ENCODE results near the gene GIGYF2.

The GIGYF2 gene

DNA sequence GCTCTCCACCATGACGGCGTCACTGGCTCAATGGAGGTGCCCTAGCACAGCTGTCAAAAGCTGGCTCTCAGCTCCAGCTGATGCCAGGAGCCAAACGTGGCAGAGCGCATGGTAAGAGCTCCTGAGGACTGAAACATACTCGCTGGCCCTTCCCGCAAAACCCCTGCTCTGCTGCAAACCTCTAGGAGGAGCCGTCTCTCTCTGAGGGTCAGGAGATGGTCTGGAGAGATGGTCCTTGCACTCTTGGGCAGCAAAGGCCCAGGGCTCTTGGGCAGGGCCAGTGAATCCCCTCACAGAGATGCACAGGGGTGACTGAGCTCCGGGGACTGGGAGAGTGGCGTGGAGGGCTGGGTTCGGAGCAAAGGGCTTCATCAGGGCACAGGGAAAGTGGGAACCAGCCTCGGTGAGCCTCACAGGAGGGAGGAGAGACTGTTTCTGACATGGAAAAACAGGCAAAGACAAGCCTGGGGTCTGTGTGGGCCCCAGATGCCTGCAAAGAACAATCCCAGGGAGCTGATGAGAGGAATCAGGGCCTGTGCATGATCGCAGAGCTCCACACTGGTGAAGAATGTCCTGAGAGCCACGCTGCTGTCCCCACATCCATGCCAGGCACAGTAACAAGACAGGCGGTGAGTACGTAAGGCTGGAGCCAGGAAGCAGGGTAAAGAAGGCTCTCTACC lies 190.2 kb downstream of the GIGYF2 start:
- Histone ChIP-seq H3K27me3 (replicated peaks; ENCODE audit: control insufficient read depth, insufficient read depth, low read length, poor library complexity, severe bottlenecking) (peaks cover 7% of the 10 kb centered on the region), H3K4me1 (ENCODE audit: control insufficient read depth, insufficient read depth, low read length, poor library complexity, severe bottlenecking) (no peaks in the 10 kb centered on the region), H3K4me3 (ENCODE audit: insufficient read depth, low read depth, low read length, poor library complexity, severe bottlenecking) (no peak overlapping the region), H3K36me3 (ENCODE audit: control insufficient read depth, insufficient read depth, low read length) (no peaks in the 10 kb centered on the region), H3K9me3 (ENCODE audit: control insufficient read depth, low read length) (no peaks in the 10 kb centered on the region), H3K27ac (ENCODE audit: insufficient read depth, low read length, poor library complexity, severe bottlenecking) (no peak overlapping the region)
- DNase-seq = no peak

DNA sequence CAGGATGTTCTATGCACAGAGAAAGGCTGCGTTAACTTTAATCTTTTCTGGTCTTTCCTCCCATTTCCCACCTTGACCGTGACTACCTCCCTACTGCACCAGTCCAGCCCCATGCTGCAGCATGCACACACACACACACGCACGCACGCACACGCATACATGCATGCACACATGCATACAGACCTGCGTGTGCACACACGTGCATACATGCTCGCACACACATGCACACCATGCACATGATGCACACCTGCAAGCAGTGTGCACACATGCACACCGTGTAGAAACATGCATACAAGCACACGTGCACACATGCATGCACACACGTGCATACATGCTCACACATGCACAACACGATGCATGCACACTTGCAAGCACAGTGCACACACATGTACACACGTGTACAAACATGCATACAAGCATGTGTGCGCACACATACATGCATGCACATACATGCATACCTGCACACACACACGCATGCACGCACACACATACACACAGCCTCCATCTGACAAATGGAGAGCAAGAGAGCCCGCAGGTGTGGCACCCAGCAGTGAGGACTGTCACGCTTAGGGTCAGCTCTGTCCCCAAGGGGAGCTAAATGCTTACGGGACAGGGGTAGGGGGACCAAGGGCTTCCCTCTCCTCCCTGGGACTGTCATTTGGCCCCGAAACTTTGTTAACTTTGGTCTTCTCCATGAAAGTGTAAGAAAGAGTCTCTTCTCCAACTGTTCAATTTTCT lies 191.1 kb downstream of the GIGYF2 start:
- DNase-seq = no peak
- Histone ChIP-seq H3K4me3 (ENCODE audit: insufficient read depth, low read depth, low read length, poor library complexity, severe bottlenecking) (no peak overlapping the region), H3K4me1 (ENCODE audit: control insufficient read depth, insufficient read depth, low read length, poor library complexity, severe bottlenecking) (no peaks in the 10 kb centered on the region), H3K27ac (ENCODE audit: insufficient read depth, low read length, poor library complexity, severe bottlenecking) (no peak overlapping the region), H3K27me3 (replicated peaks; ENCODE audit: control insufficient read depth, insufficient read depth, low read length, poor library complexity, severe bottlenecking) (peaks cover 8% of the 10 kb centered on the region), H3K36me3 (ENCODE audit: control insufficient read depth, insufficient read depth, low read length) (no peaks in the 10 kb centered on the region), H3K9me3 (ENCODE audit: control insufficient read depth, low read length) (no peaks in the 10 kb centered on the region)

DNA sequence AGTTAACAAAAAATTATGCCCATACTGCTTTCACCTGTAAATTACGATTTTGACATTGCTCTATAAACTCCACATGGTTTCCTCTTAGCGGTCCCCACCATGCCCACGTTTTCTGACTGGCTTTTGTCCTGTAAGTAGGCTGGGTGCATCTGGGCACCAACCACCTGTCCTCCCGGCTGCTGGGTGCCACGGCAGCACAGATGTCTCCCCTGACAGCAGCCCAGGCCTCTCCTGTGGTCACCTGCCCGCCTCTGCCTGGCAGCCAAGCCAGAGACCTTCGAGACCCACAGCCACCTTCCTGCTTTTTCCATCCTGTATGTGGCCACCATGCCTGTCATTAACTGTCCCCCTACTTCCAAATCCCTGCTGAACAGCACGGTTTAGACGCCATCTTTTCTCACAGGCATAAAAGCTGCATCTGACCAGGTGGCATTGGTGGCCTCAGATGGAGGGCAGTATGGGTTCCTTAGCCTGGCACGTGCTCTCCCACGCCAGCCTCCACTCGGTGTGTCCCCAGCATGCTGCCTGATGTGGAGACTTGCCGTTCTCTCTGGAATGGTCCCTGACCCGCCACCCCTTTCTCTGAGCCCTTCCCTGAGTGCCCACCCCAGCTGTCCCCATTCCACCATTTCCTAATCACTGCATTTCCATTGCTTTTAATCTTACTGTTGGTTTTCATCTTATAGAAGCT lies 191.9 kb downstream of the GIGYF2 start:
- Histone ChIP-seq H3K4me1 (ENCODE audit: control insufficient read depth, insufficient read depth, low read length, poor library complexity, severe bottlenecking) (no peaks in the 10 kb centered on the region), H3K9me3 (ENCODE audit: control insufficient read depth, low read length) (no peaks in the 10 kb centered on the region), H3K36me3 (ENCODE audit: control insufficient read depth, insufficient read depth, low read length) (no peaks in the 10 kb centered on the region), H3K27me3 (replicated peaks; ENCODE audit: control insufficient read depth, insufficient read depth, low read length, poor library complexity, severe bottlenecking) (peaks cover 8% of the 10 kb centered on the region), H3K4me3 (ENCODE audit: insufficient read depth, low read depth, low read length, poor library complexity, severe bottlenecking) (no peak overlapping the region), H3K27ac (ENCODE audit: insufficient read depth, low read length, poor library complexity, severe bottlenecking) (no peak overlapping the region)
- DNase-seq = no peak

DNA sequence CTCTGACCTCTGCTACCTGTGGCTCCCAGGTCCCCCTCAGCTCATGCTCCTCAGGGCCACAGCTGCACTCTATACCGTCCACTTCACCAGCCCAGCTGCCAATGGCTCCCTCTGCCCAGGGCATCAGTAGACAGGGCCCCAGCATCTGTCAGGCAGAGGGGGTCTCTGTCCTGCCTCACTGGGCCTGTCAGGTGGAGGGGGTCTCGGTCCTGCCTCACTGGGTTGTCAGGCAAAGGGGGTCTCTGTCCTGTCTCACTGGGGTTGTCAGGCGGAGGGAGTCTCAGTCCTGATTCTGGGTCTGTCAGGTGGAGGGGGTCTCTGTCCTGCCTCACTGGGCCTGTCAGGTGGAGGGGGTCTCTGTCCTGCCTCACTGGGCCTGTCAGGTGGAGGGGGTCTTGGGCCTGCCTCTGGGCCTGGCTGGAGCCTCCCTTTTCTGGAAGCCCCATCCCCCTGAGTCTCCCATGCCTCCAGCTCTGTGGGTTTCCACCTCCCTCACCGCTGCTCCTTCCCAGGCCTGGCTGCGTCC lies 192.8 kb downstream of the GIGYF2 start:
- no peak overlapping the region for H3K4me3 ChIP-seq (ENCODE audit: insufficient read depth, low read depth, low read length, poor library complexity, severe bottlenecking)
- DNase-seq = no peak
- H3K9me3 ChIP-seq (ENCODE audit: control insufficient read depth, low read length) = no peaks in the 10 kb centered on the region
- no peaks in the 10 kb centered on the region for H3K36me3 ChIP-seq (ENCODE audit: control insufficient read depth, insufficient read depth, low read length)
- no peak overlapping the region for H3K27ac ChIP-seq (ENCODE audit: insufficient read depth, low read length, poor library complexity, severe bottlenecking)
- no peaks in the 10 kb centered on the region for H3K4me1 ChIP-seq (ENCODE audit: control insufficient read depth, insufficient read depth, low read length, poor library complexity, severe bottlenecking)
- H3K27me3 ChIP-seq (replicated peaks; ENCODE audit: control insufficient read depth, insufficient read depth, low read length, poor library complexity, severe bottlenecking) = peaks cover 8% of the 10 kb centered on the region

DNA sequence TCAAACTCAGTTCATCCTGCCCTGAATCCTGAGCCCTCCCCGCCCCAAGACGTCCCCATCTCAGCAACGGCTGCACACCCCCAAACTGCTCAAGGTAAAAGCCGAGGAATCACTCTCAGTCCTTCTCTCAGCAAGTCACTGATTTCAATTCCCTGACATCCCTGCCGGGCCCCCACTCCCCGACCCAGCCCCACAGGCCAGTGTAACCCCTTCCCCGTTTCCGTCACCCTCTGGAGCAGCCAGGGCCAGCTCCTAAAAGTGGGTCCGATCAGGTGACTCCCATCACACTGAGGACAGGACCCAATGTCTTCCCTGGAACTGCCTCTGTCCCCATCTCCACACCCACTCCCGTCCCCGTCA lies 193.4 kb downstream of the GIGYF2 start:
- H3K4me1 ChIP-seq (ENCODE audit: control insufficient read depth, insufficient read depth, low read length, poor library complexity, severe bottlenecking) = no peaks in the 10 kb centered on the region
- H3K27ac ChIP-seq (ENCODE audit: insufficient read depth, low read length, poor library complexity, severe bottlenecking) = no peak overlapping the region
- H3K4me3 ChIP-seq (ENCODE audit: insufficient read depth, low read depth, low read length, poor library complexity, severe bottlenecking) = no peak overlapping the region
- DNase-seq = no peak
- H3K36me3 ChIP-seq (ENCODE audit: control insufficient read depth, insufficient read depth, low read length) = no peaks in the 10 kb centered on the region
- no peaks in the 10 kb centered on the region for H3K9me3 ChIP-seq (ENCODE audit: control insufficient read depth, low read length)
- peaks cover 8% of the 10 kb centered on the region for H3K27me3 ChIP-seq (replicated peaks; ENCODE audit: control insufficient read depth, insufficient read depth, low read length, poor library complexity, severe bottlenecking)

DNA sequence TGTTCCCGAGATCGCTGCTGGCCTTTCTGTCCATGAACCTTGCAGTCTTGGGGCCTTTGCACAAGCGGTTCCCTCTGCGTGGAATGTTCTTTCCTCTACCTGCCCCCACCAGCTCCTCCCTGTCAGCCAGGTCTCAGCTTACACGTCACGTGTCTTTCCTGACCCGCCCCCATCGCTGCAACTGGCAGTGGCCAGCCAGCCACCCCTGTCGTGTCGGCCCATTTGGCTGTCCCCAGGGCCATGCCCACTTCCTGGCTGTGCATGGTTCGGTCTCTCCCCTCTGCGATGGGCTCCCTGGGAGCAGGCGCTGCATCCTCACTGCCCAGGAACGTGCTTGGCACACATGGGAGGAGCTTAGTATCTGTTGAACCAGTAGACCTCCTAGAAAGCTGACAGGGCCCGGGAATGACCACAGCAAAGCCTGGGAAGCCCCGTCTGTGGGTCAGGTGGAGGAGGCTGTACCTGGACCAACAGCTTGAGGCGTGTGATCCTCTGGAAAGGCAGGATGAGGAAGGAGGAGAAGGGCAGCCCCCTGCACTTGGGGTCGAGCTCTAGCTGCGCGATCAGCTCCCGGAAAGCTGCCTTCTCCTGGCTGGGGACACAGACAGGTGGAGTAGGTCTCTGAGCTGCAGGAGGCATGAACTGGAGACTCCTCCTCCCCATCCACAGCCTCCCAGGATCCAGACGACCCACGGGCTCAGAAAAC lies 193.9 kb downstream of the GIGYF2 start:
- no peaks in the 10 kb centered on the region for H3K9me3 ChIP-seq (ENCODE audit: control insufficient read depth, low read length)
- H3K4me1 ChIP-seq (ENCODE audit: control insufficient read depth, insufficient read depth, low read length, poor library complexity, severe bottlenecking) = no peaks in the 10 kb centered on the region
- H3K4me3 ChIP-seq (ENCODE audit: insufficient read depth, low read depth, low read length, poor library complexity, severe bottlenecking) = no peak overlapping the region
- peaks cover 8% of the 10 kb centered on the region for H3K27me3 ChIP-seq (replicated peaks; ENCODE audit: control insufficient read depth, insufficient read depth, low read length, poor library complexity, severe bottlenecking)
- H3K27ac ChIP-seq (ENCODE audit: insufficient read depth, low read length, poor library complexity, severe bottlenecking) = no peak overlapping the region
- DNase-seq = no peak
- no peaks in the 10 kb centered on the region for H3K36me3 ChIP-seq (ENCODE audit: control insufficient read depth, insufficient read depth, low read length)

DNA sequence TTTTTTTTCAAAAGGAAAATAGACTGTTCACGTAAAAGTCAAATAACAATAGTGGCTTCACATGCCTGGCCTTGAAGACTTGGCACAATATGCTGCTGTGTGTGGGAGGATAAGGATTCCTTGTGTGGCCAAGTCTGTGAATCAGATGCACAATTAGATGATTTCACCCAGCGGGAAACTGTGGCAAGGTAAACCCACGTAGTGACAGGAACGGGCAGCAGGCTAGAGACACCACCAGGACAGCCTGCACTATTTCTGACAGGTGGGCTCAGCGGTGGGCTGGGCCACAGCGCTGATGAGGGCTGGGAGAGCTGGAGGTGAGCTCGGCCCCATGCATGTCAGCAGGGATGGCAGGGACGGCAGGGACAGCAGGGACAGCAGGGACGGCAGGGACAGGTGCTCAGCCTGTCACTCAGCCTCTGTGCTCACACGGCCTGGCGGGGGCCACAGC lies 194.5 kb downstream of the GIGYF2 start:
- no peak for DNase-seq
- Histone ChIP-seq H3K9me3 (ENCODE audit: control insufficient read depth, low read length) (no peaks in the 10 kb centered on the region), H3K36me3 (ENCODE audit: control insufficient read depth, insufficient read depth, low read length) (no peaks in the 10 kb centered on the region), H3K4me1 (ENCODE audit: control insufficient read depth, insufficient read depth, low read length, poor library complexity, severe bottlenecking) (no peaks in the 10 kb centered on the region), H3K27ac (ENCODE audit: insufficient read depth, low read length, poor library complexity, severe bottlenecking) (no peak overlapping the region), H3K27me3 (replicated peaks; ENCODE audit: control insufficient read depth, insufficient read depth, low read length, poor library complexity, severe bottlenecking) (peaks cover 8% of the 10 kb centered on the region), H3K4me3 (ENCODE audit: insufficient read depth, low read depth, low read length, poor library complexity, severe bottlenecking) (no peak overlapping the region)

DNA sequence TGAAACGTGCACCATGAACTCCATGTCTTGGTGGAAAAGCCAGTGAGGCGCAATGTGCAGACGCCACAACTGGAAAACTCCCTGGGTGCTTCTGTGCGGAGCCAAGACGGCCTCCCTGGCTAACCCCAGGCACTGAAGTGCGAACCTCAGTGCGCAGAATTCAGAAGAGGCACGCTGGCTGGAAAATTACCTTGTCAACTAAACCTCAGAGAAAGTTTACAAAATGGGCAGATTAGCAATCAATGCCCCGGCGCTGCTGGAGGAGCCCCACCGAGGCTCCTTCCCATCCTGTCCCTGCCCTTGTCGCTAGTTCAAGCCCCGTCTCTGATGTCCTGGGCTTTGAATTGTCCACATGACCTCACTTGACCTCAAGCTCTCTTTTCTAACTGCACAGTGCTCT lies 195.1 kb downstream of the GIGYF2 start:
- H3K9me3 ChIP-seq (ENCODE audit: control insufficient read depth, low read length) = no peaks in the 10 kb centered on the region
- no peaks in the 10 kb centered on the region for H3K36me3 ChIP-seq (ENCODE audit: control insufficient read depth, insufficient read depth, low read length)
- H3K4me3 ChIP-seq (ENCODE audit: insufficient read depth, low read depth, low read length, poor library complexity, severe bottlenecking) = no peak overlapping the region
- peaks cover 8% of the 10 kb centered on the region for H3K27me3 ChIP-seq (replicated peaks; ENCODE audit: control insufficient read depth, insufficient read depth, low read length, poor library complexity, severe bottlenecking)
- no peaks in the 10 kb centered on the region for H3K4me1 ChIP-seq (ENCODE audit: control insufficient read depth, insufficient read depth, low read length, poor library complexity, severe bottlenecking)
- no peak overlapping the region for H3K27ac ChIP-seq (ENCODE audit: insufficient read depth, low read length, poor library complexity, severe bottlenecking)
- DNase-seq = no peak

DNA sequence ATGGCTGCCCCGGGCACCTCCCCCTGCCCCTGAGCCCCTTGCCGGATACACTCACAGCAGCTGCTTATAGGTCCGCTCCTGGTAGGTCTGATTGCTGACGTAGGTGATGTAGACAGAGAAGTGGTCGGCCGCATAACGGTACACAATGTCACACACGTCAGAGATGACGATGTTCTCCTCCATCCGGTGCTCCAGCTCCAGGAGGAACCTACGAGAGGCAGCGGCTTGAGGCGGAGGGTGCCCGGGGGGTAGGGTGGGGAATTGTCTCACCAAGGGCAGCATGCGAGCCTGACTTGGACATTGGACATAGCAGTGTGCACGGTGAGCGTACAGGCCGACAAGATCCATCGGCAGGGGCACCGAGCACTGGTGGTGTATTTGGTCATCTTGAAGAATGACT lies 195.7 kb downstream of the GIGYF2 start:
- DNase-seq = no peak
- Histone ChIP-seq H3K4me1 (ENCODE audit: control insufficient read depth, insufficient read depth, low read length, poor library complexity, severe bottlenecking) (no peaks in the 10 kb centered on the region), H3K4me3 (ENCODE audit: insufficient read depth, low read depth, low read length, poor library complexity, severe bottlenecking) (no peak overlapping the region)

More for the DNA sequence above, 195.7 kb downstream of the GIGYF2 start:
- peaks cover 8% of the 10 kb centered on the region for H3K27me3 ChIP-seq (replicated peaks; ENCODE audit: control insufficient read depth, insufficient read depth, low read length, poor library complexity, severe bottlenecking)
- no peaks in the 10 kb centered on the region for H3K36me3 ChIP-seq (ENCODE audit: control insufficient read depth, insufficient read depth, low read length)
- no peak overlapping the region for H3K27ac ChIP-seq (ENCODE audit: insufficient read depth, low read length, poor library complexity, severe bottlenecking)
- no peaks in the 10 kb centered on the region for H3K9me3 ChIP-seq (ENCODE audit: control insufficient read depth, low read length)

All from effector memory CD4-positive, alpha-beta T cell (primary cell).